Astrocyte of the cerebellum (primary cell): ENCODE measurements around the gene ZNF236.
A peak's percentile ranks its signal among the peaks of the same experiment; 100 is the strongest.

Experiments used
- DNase-seq: peaks from one replicate; pipeline ENCODE4 v3.0.0-alpha.2; 2011; ENCODE audit warnings: low read depth
- H3K4me3 ChIP-seq: 2 replicates; pipeline ENCODE4 v1.5.1; 2011; ENCODE audit warnings: mild to moderate bottlenecking, low read depth, low read length, moderate library complexity
- CTCF ChIP-seq: IDR thresholded peaks from 2 replicates; pipeline ENCODE4 v1.5.1; 2012; ENCODE audit warnings: low read length, low read depth, moderate library complexity, mild to moderate bottlenecking; ENCODE audit errors: missing control alignments
- in situ Hi-C: cut with HindIII; loops from 2 replicates; pipeline ENCODE4 v1.10.0; 2017; ENCODE audit warnings: low sequenced_read_pairs

ZNF236 gene

GRCh38 chr18:76981396-76981968, 159.1 kb downstream of the ZNF236 start:
- DNase-seq = no peak
- in situ Hi-C loops = no loop called here
- TF ChIP-seq CTCF = no peak
- no peak overlapping the region for H3K4me3 ChIP-seq

GRCh38 chr18:76982038-76982437, 159.7 kb downstream of the ZNF236 start:
- DNase-seq = no peak
- H3K4me3 ChIP-seq = no peak overlapping the region
- no peak for TF ChIP-seq CTCF
- in situ Hi-C loops = no loop called here

- peak; percentile 44 for DNase-seq
- no peak overlapping the region for H3K4me3 ChIP-seq
- in situ Hi-C loops = no loop called here
- TF ChIP-seq CTCF = peak; percentile 96
Measured at GRCh38 chr18:76982841-76983583, 160.7 kb downstream of the ZNF236 start.

GRCh38 chr18:76983613-76984051, 161.3 kb downstream of the ZNF236 start:
- no peak for TF ChIP-seq CTCF
- in situ Hi-C loops = no loop called here

GRCh38 chr18:76984193-76985155, 162.1 kb downstream of the ZNF236 start:
- no peak for TF ChIP-seq CTCF
- in situ Hi-C loops = no loop called here
- no peak overlapping the region for H3K4me3 ChIP-seq
- DNase-seq = no peak

More at GRCh38 chr18:76983613-76984051, 161.3 kb downstream of the ZNF236 start:
- DNase-seq = no peak
- no peak overlapping the region for H3K4me3 ChIP-seq
